ENCODE data around the gene SPACA9.

GRCh38 chr9:132862533-132862932, 16.2 kb upstream of the SPACA9 start:
- TF ChIP-seq SUZ12 (IDR thresholded peaks at IDR 0.05; ENCODE audit: extremely low read depth, insufficient read depth, insufficient read length) (no peak), ZNF274 (IDR thresholded peaks at IDR 0.05; ENCODE audit: low read depth, low read length) (no peak), YY1 (IDR thresholded peaks at IDR 0.05; ENCODE audit: insufficient read depth, insufficient read length) (no peak)

Data from NT2/D1 (cell line).